ENCODE data around the gene NEUROD1. TPM values are rescaled to one million over a fixed set of nuclear protein-coding genes. Genes with fewer than 3 reads are reported as not detected.

Gene NEUROD1
- total and polyA plus RNA-seq, 9 donors = not detected

- DNase-seq = no peak
- TF ChIP-seq EP300 (IDR thresholded peaks at IDR 0.05) = no peak
- no peak for TF ChIP-seq CTCF (IDR thresholded peaks at IDR 0.05)
- TF ChIP-seq POLR2A (IDR thresholded peaks at IDR 0.05) = no peak
- H3K4me1 ChIP-seq (ENCODE audit: insufficient read depth) = no peaks in the 10 kb centered on the region
- H3K27me3 ChIP-seq = no peaks in the 10 kb centered on the region
- no peak overlapping the region for H3K27ac ChIP-seq
- 81 to 88% (median 85%) methylated on average over 2 of the region's 2 CpGs for WGBS, 3 donors
- no peaks in the 10 kb centered on the region for H3K36me3 ChIP-seq
- H3K4me3 ChIP-seq = no peak overlapping the region
- H3K9me3 ChIP-seq = no peaks in the 10 kb centered on the region
- intact Hi-C loops (cut with DNase I) = no loop called here
Observed at GRCh38 chr2:181648478-181649155, 31.7 kb downstream of the NEUROD1 start.

GRCh38 chr2:181646415-181646987 lies 33.8 kb downstream of the NEUROD1 start:
- WGBS, 3 donors = 82 to 87% (median 86%) methylated on average over 1 of the region's 1 CpG
- no peaks in the 10 kb centered on the region for H3K27me3 ChIP-seq
- TF ChIP-seq POLR2A (IDR thresholded peaks at IDR 0.05) (no peak), EP300 (IDR thresholded peaks at IDR 0.05) (no peak), CTCF (IDR thresholded peaks at IDR 0.05) (no peak)
- H3K36me3 ChIP-seq = no peaks in the 10 kb centered on the region
- no peaks in the 10 kb centered on the region for H3K9me3 ChIP-seq
- DNase-seq = no peak
- no peak overlapping the region for H3K4me3 ChIP-seq
- H3K4me1 ChIP-seq (ENCODE audit: insufficient read depth) = no peaks in the 10 kb centered on the region
- intact Hi-C loops (cut with DNase I) = no loop called here
- H3K27ac ChIP-seq = no peak overlapping the region

DNA sequence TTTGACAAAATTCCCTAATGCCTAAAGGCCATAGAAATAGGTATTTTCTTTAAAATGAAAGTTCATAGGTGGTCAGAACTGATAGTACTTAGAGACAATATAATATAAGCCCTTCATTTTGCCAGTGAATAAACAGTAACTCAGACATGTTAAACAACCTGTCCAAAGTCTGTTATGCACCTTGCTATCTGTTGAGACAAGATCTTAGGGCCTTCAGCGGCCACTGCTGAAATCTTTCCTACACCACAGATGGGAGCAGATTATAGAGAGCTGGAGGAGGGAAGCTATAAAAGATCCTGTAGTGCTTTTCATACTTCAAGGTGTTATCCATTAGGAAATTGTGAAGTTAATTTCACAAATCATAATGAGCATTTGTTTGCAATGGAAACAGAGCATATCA lies 37.2 kb downstream of the NEUROD1 start:
- intact Hi-C loops (cut with DNase I) = no loop called here
- H3K27me3 ChIP-seq = no peaks in the 10 kb centered on the region
- H3K4me1 ChIP-seq (ENCODE audit: insufficient read depth) = no peaks in the 10 kb centered on the region
- DNase-seq = no peak
- TF ChIP-seq CTCF (IDR thresholded peaks at IDR 0.05) (no peak), EP300 (IDR thresholded peaks at IDR 0.05) (no peak)
- H3K27ac ChIP-seq = no peak overlapping the region
- H3K9me3 ChIP-seq = no peaks in the 10 kb centered on the region
- H3K36me3 ChIP-seq = no peaks in the 10 kb centered on the region
- 74 to 90% (median 74%) methylated on average over 1 of the region's 1 CpG for whole genome bisulfite sequencing, 3 donors
- H3K4me3 ChIP-seq = no peak overlapping the region

DNA sequence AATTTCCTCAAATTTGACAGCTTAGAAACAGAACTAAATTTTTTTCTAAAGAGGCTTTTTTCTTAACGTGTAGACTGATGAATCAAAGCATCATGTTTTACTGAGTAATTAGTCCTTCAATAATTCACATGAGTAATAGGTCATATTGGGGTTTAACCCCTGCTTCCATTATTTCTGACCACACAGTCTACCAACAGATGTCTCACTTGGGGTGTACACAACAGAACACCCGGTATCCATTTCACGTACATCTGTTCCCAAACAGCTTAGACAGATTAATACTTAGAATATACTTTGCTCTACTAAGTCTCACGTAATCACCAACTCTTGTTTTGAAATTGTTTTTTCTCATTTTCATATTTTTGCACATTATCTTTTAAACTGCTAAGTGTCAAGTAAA lies 38.2 kb downstream of the NEUROD1 start:
- DNase-seq = no peak
- intact Hi-C loops (cut with DNase I) = no loop called here
- Histone ChIP-seq H3K4me3 (no peak overlapping the region), H3K36me3 (no peaks in the 10 kb centered on the region), H3K4me1 (ENCODE audit: insufficient read depth) (no peaks in the 10 kb centered on the region), H3K9me3 (no peaks in the 10 kb centered on the region), H3K27me3 (peaks cover 2% of the 10 kb centered on the region), H3K27ac (no peak overlapping the region)
- TF ChIP-seq CTCF (IDR thresholded peaks at IDR 0.05) = no peak
- no peak for TF ChIP-seq POLR2A (IDR thresholded peaks at IDR 0.05)
- TF ChIP-seq EP300 (IDR thresholded peaks at IDR 0.05) = no peak
- 26 to 51% (median 29%) methylated on average over 4 of the region's 4 CpGs for WGBS, 3 donors
